Keratinocyte (primary cell): ENCODE results near the gene CITED1.

Experiments
- EZH2 ChIP-seq: IDR thresholded peaks from one replicate; pipeline ENCODE4 v1.6.1; 2012; ENCODE audit warnings: inconsistent platforms, mild to moderate bottlenecking, low read length, moderate library complexity
- TF ChIP-seq, protein P1 (sequence below), 3 experiments: IDR thresholded peaks in 1 of 3; conservative IDR thresholded peaks in 1 of 3; optimal IDR thresholded peaks in 1 of 3; 2 replicates in 2 of 3; 3 replicates in 1 of 3; pipeline versions ENCODE3 to v1.5.1; 2011; ENCODE audit warnings: low read length in 3 of 3, mild to moderate bottlenecking in 3 of 3, moderate library complexity in 2 of 3, control low read depth in 1 of 3, inconsistent platforms in 1 of 3; ENCODE audit not compliant: insufficient read depth in 2 of 3; ENCODE audit errors: extremely low read depth in 1 of 3

GRCh38 chrX:72269671-72270251 is 36.0 kb downstream of the CITED1 start:
- TF ChIP-seq, protein P1, sequence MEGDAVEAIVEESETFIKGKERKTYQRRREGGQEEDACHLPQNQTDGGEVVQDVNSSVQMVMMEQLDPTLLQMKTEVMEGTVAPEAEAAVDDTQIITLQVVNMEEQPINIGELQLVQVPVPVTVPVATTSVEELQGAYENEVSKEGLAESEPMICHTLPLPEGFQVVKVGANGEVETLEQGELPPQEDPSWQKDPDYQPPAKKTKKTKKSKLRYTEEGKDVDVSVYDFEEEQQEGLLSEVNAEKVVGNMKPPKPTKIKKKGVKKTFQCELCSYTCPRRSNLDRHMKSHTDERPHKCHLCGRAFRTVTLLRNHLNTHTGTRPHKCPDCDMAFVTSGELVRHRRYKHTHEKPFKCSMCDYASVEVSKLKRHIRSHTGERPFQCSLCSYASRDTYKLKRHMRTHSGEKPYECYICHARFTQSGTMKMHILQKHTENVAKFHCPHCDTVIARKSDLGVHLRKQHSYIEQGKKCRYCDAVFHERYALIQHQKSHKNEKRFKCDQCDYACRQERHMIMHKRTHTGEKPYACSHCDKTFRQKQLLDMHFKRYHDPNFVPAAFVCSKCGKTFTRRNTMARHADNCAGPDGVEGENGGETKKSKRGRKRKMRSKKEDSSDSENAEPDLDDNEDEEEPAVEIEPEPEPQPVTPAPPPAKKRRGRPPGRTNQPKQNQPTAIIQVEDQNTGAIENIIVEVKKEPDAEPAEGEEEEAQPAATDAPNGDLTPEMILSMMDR (optimal IDR thresholded peaks at IDR 0.05 in 1 of 3, IDR thresholded peaks at IDR 0.05 in 1 of 3, conservative IDR thresholded peaks at IDR 0.05 in 1 of 3; ENCODE audit: extremely low read depth in 1 of 3, insufficient read depth in 2 of 3, low read length in 3 of 3): no peak
- TF ChIP-seq EZH2: no peak
